ENCODE data around the gene IGSF22. TPM values are rescaled to one million over a fixed set of nuclear protein-coding genes. Genes with fewer than 3 reads are reported as not detected.

IGSF22 gene
- total RNA-seq, 4 donors from 2014 or later: 0.13 TPM; not detected in 3

DNA sequence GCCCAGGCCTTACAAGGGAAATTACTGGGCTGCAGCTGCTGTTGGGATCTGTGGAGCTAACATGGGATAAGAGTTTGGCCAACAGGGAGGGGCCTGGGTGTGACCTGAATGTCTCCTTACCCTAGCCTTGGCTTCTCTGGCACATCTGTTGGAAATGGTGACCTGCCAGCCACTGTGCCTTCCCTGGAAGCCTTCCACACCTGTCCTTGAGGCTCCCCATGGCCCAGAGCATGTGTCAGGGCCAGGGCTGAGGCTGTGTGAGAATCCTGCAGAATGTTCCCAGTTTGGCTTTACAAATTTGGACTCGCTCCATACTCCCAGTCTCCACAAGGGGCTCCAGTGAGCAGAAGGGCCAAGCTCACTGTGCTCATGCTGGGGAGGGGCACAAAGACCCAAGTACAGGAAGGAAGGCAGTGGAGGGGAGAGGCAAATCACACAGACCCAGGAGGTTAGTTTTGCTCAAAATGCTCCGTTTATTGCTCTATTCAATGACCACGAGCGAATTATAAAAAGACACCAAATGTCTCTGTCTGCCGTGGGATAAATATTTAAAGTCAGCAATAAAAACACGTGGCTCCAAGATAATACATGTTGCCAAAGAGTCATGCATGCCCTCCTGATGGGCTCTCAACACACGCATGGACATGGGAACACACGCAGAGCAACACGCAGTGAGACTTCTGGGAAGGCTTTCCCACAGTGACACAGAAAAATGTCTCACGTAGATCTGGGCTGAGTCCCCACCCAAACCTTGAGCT lies 1.7 kb upstream of the IGSF22 start:
- no peak overlapping the region for H3K4me3 ChIP-seq
- H3K27me3 ChIP-seq: no peaks in the 10 kb centered on the region
- 47 to 58% methylated on average over 7 to 9 of the region's 10 CpGs for WGBS, 2 donors (ENCODE audit: low coverage in 1 of 2)
- H3K27ac ChIP-seq: no peak overlapping the region
- TF ChIP-seq POLR2A (IDR thresholded peaks at IDR 0.05): no peak
- TF ChIP-seq, protein P1, sequence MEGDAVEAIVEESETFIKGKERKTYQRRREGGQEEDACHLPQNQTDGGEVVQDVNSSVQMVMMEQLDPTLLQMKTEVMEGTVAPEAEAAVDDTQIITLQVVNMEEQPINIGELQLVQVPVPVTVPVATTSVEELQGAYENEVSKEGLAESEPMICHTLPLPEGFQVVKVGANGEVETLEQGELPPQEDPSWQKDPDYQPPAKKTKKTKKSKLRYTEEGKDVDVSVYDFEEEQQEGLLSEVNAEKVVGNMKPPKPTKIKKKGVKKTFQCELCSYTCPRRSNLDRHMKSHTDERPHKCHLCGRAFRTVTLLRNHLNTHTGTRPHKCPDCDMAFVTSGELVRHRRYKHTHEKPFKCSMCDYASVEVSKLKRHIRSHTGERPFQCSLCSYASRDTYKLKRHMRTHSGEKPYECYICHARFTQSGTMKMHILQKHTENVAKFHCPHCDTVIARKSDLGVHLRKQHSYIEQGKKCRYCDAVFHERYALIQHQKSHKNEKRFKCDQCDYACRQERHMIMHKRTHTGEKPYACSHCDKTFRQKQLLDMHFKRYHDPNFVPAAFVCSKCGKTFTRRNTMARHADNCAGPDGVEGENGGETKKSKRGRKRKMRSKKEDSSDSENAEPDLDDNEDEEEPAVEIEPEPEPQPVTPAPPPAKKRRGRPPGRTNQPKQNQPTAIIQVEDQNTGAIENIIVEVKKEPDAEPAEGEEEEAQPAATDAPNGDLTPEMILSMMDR (IDR thresholded peaks at IDR 0.05): peak; percentile 38 to 68 (median 62)
- peak; percentile 34 for ATAC-seq
- H3K9me3 ChIP-seq: no peaks in the 10 kb centered on the region
- no peaks in the 10 kb centered on the region for H3K4me1 ChIP-seq
- no peaks in the 10 kb centered on the region for H3K36me3 ChIP-seq

GRCh38 chr11:18723991-18724390 lies 2.0 kb downstream of the IGSF22 start:
- no peak overlapping the region for H3K27ac ChIP-seq
- no peaks in the 10 kb centered on the region for H3K36me3 ChIP-seq
- no peak for ATAC-seq
- H3K27me3 ChIP-seq: no peaks in the 10 kb centered on the region
- H3K4me3 ChIP-seq: no peak overlapping the region
- H3K4me1 ChIP-seq: peaks cover 0 to 22% (median 0%) of the 10 kb centered on the region in 3 donors
- TF ChIP-seq POLR2AphosphoS5 (IDR thresholded peaks at IDR 0.05) (no peak), POLR2A (IDR thresholded peaks at IDR 0.05) (no peak), EP300 (IDR thresholded peaks at IDR 0.05) (no peak)
- TF ChIP-seq, protein P1 (IDR thresholded peaks at IDR 0.05): no peak
- H3K9me3 ChIP-seq: no peaks in the 10 kb centered on the region
- WGBS, 2 donors (ENCODE audit: low coverage in 1 of 2): 30 to 57% methylated on average over 2 of the region's 7 CpGs

- Histone ChIP-seq H3K27me3 (no peaks in the 10 kb centered on the region), H3K36me3 (no peaks in the 10 kb centered on the region), H3K27ac (peak overlapping the region in 2 of 4 donors; percentile 80 to 81), H3K4me3 (peak overlapping the region in 1 of 2 donors; percentile 59), H3K4me1 (peaks cover 0 to 22% (median 0%) of the 10 kb centered on the region in 3 donors), H3K9me3 (no peaks in the 10 kb centered on the region)
- WGBS, 2 donors (ENCODE audit: low coverage in 1 of 2): no CpG with 5 or more reads among the region's 1 CpG
- no peak for ATAC-seq
- TF ChIP-seq POLR2AphosphoS5 (IDR thresholded peaks at IDR 0.05) (no peak), POLR2A (IDR thresholded peaks at IDR 0.05) (no peak), EP300 (IDR thresholded peaks at IDR 0.05) (no peak)
- TF ChIP-seq, protein P1 (IDR thresholded peaks at IDR 0.05): peak in 1 of 4 experiments; percentile 7
Observed at GRCh38 chr11:18722293-18722637, 3.7 kb downstream of the IGSF22 start.

GRCh38 chr11:18721561-18722292 lies 4.3 kb downstream of the IGSF22 start:
- WGBS, 2 donors (ENCODE audit: low coverage in 1 of 2): 0% methylated on average over 1 of the region's 36 CpGs; no CpG with 5 or more reads in 1 of the 2 donors
- no peaks in the 10 kb centered on the region for H3K27me3 ChIP-seq
- H3K36me3 ChIP-seq: no peaks in the 10 kb centered on the region
- peaks cover 0 to 22% (median 0%) of the 10 kb centered on the region in 3 donors for H3K4me1 ChIP-seq
- ATAC-seq: peak; percentile 68
- H3K27ac ChIP-seq: peak overlapping the region in 3 of 4 donors; percentile 64 to 81 (median 80)
- peak overlapping the region; percentile 35 to 59 for H3K4me3 ChIP-seq
- H3K9me3 ChIP-seq: no peaks in the 10 kb centered on the region
- no peak for TF ChIP-seq POLR2AphosphoS5 (IDR thresholded peaks at IDR 0.05)
- TF ChIP-seq, protein P1 (IDR thresholded peaks at IDR 0.05): peak in 3 of 4 experiments; percentile 68 to 76 (median 71)

Data from gastroesophageal sphincter (tissue), 4 donors.